GM21529 (cell line): ENCODE results near the gene EFCAB8.
A peak's percentile ranks its signal among the peaks of the same experiment; 100 is the strongest.

Source experiments
- ATAC-seq: cut with Tn5 transposase; IDR thresholded peaks from one replicate; pipeline ENCODE4 v1.9.1; 2021; ENCODE audit not compliant: unreplicated experiment

The EFCAB8 gene, protein sequence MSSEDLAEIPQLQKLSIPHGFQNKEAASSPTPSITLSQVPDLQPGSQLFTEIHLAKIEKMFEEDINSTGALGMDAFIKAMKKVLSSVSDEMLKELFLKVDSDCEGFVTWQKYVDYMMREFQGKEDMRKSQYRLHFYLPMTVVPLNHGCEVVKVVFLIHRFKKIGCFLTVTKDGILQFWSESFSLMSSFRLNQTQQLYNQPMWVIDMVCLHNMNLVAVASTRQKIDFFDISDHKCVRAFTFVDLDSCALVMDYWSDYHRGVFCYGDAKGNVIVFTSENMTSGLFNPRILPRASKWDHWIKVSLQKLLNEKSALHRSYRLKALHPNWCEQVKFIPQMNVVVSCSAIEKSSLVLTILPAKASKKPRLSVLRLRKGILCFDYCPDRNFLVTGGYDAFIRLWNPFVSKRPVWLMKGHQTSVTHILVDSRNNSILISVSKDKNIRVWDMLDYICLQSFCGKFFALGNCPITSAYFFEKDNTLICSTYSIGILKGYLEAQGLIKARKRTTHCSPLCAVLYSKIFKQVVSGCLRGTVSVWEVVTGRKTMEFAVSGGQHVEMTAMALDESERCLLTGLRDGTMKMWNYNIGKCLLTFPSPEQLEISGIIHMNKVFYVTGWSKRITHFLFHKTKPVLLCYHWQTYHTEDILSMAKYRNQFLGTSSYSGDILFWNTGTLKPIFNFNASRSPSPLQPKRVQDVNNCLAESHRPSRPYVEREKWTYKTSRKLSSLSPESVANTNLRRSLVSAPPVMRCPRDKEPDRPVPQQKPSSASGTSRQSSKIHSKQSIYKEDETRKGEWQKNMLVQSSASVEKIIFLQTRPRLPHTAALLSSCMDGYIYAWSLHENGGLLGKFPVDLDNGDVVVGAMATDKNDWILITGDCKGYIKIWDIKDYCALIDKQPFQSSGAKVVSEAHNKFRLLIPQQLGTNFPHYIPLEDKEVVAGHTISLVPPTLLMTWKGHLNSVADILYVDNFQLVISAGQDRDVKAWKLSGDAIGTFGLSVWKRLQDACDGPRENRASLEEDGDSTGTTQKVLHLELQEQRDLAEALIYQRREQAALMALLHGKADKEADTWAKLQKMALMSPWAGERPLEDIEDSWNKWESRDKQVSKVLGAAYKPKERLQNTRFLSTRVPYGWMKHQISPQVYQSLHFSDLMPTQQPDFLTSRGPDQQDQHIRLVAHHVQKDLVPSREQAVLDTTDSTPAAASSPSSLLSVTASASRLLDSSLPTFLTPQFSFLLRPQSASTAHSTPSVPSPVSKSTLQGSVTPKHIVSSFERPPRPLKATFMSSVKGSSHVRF

DNA sequence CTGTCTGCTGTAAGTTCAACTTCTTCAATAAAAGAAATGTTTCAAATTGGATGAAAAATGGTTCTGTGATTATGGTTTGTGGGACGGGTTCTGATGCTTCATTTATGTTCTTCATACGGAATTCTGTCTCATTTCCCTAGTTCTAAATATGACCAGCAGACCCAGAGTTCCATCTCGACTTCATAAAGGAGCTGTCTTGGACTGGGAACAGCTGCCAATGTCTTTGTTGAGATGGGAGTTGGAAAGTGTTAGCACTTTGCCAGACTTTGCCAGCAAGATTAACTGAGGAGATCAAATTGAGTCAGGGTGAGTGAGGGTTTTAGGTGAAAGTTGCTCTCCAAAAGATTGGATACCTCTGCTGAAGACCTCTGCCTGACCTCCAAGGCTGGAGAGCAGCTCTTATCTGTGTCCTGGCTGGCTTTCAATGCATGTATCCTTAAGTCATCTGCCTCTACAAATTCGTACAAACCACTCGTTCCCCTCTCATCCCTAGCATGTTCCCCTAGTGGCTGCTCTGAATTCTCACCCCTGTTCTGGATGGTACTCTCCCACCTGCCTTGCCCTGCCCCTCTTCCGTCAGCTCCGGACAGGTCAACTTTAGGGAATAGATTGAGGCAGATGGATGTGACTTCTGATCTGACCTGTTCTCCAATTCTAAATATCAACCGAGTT lies at the start of gene EFCAB8:
Gene EFCAB8 (plus strand): TSS at position 223 of the 672 bp plus-strand sequence. CDS start 4,870 bp downstream, outside the sequence.
- ATAC-seq, result no peak

DNA sequence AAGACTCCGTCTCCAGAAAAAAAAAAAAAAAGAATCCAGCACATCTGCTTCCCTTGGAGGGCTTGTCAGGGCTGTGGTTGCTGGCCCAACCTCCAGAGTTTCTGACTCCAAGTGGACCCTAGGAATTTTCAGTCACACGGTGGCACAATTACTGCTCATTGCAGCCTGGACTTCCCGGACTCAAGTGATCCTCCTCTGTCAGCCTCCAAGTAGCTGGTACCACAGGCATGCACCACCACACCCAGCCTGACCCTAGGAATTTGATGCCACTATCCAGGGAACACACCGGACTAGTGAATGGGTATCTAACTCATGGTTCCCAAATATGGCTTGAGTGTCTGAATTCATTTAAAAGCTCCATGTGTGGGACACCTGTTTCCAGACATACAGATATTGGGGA lies 48.8 kb upstream of the EFCAB8 start:
- ATAC-seq, result no peak

DNA sequence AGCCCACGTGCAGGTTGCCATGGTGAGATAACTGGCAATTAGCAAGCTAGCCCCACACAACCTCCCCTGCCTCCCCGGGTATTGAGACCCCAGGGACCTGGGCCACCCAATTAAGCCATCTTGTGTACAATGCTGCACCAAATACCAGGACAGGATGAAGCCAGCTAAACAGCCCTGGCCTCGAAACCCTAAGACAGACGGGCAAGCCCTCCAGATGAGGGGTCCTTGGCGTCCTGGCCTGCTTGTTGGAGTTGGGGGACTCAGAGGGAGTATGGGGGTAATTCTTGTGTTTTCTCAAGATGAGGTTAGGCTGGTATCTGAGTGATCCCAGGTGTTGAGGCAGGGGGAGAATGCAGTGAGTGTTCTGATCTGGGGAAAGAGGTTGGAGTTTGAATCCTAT lies 47.8 kb upstream of the EFCAB8 start:
- no peak for ATAC-seq

DNA sequence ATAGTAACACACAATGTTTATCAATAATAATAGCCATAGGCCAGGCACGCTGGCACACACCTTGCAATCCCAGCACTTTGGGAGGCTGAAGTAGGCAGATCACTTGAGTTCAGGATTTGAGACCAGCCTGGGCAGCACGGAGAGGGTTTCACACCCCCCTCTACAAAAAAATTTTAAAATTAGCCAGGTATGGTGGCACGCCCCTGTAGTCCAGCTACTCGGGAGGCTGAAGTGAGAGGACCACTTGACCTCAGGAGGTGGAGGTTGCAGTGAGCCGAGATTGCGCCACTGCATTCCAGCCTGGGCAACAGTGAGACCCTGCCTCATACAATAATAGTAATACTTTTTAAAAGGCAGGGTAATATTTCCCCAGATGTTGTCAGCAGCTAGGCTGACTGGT lies 46.8 kb upstream of the EFCAB8 start:
- no peak for ATAC-seq

DNA sequence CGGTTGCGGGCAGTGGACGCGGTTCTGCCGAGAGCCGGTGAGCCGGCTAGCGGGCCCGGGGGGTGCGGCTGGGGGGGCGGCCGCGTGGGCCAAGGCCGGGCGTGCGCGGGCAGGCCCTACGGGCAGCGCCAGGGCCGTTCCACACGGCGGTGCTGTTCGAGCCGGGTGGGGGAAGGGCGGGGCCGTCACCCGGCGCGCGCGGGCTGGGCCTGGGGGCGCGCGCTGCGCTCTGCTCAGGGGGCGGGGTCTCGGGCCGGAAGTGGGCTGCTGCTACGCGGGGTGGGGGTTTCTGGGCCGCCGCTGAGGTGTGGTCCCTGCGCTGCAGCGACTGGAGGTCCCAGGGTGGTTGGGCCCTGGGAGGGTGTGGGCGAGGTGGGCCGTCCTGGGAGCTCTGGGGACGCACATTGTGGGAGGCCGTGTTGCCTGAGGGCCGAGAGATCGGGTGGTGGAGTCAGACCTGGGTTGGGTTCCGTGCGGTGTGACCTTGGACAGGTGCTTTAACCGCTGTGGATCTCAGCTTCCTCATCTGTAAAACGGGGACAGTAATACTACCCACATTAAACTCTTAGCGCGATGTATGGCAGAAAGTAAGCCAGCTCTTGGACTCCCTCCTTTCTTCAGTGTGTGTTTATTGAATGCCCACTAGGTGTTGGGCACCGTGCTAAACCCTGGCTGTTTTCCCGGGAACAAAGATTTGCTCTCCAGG lies 38.6 kb upstream of the EFCAB8 start:
- peak; percentile 51 for ATAC-seq

DNA sequence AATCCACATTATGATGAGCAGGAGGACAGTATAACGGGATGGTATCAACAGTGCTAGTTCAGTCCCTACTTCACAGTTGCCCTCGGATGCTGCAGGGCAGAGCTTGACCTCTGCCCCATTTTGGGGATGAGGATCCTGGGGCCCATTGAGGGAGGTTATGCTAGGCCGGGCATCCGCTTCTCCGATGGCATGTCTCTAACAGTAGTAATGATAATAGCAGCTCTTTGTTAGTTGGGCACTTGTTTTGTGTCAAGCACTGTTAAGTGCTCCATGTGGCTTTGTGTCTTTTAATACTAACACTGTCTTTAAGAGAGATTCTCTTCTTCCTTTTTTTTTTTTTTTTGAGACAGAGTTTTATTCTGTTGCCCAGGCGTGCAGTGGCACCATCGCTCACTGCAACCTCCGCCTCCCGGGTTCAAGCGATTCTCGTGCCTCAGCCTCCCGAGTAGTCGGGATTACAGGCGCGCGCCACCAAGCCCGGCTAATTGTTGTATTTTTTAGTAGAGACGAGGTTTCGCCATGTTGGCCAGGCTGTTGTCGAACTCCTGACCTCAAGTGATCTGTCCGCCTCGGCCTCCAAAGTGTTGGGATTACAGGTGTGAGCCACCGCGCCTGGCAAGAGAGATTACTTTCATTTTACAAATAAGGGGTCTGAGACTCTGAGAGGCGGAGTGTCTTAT lies 37.9 kb upstream of the EFCAB8 start:
- no peak for ATAC-seq

DNA sequence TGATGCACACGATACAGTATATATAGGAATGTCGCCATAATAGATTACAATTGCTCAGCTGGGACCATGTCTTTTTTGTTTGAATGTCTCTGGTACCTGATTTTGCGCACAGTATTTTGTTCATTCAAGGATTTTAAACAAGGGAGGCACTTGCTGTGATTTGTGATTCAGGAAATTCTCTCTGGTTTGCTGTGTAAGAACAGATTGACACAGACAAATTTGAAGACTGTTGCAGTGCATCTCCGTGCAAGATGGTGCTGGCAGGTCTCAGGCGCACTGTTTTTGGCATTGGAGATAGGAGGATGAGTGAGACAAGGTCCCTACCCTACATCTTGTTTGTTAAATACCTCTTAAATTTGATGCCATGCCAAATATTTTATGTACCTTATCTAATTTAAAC lies 36.5 kb upstream of the EFCAB8 start:
- ATAC-seq, result no peak

DNA sequence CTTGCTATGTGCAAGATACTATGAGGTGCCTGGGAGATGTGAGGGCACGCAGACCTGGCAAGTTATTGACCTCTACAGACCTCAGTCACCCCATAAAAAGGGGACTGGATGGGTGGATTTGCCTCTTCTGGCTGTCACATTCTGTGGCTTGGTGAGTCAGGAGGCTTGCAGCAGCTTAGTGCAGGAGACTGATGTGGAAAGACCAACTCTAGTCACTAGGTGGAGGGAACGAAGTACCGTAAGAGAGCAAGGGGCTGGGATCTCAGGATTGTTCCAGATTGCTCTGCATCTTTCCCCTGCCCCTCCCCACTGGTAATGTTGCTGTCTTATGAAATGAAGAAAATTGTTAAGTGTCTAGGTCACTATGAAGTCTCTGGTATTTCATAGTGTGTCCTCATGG lies 35.6 kb upstream of the EFCAB8 start:
- ATAC-seq, result no peak

DNA sequence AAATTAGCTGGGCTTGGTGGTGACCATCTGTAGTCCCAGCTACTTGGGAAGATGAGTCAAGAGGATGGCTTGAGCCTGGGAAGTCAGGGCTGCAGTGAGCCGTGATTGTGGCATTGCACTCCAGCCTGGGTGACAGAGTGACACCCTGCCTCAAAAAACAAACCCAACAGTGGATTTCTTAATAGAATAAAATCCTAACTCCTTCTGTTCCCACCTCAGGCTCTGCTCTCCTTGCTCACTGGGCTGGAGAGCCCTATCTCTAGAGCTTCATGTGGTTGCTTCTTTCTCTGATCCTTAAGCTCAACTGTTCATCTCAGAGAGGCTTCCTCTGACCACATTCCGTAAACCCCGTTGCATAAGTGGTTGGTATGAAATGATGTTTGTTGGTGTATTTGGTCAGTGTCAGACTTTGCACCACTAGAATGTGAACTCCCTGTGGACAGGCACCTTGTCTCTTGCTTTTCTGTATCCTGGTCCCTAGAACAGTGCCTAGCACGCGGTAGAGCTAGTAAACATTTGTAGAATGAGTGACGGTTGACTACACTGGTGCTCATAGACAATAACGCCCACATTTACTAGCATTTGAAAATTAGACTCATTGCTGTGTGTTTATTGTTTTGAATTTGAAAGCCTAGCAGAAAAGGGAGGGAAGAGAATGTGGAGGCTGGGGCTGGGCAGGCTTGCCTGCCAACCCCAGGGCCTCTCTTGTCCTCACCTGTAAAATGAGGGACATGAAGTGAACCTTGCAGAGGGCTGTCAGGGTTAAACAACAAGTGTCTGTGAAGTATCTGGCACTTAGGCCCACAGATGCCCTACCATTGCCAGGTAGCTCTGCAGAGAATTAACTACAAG lies 34.8 kb upstream of the EFCAB8 start:
- no peak for ATAC-seq

DNA sequence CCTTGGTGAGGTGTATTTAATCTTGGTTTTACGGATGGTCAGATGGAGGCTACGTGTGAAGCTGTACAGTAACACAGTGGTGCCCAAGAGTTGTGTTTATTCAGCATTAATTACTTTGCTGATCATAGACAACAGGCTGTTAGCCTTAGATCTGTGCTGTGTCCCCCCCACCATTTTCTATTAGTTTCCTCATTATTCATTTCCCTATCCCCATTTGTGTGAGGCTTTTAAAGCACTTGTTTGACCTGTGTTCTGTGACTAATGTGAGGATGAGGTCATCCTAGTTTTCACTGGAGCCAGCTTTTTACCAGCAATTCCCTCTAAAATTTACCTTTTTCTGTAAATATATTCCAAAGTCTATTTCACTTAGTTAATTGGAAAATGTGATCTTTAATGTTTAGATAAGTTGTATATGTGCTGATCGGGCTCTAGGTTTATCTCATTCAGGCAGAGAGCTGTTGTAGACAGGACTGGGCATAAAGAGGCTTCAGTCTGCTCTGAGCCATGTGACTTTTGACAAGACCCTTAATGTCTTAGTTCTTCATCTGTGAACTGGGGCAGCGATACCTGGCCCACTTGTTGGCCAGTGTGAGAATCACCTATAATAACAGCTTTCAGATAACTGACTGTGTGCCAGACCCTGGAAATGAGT lies 30.6 kb upstream of the EFCAB8 start:
- no peak for ATAC-seq

DNA sequence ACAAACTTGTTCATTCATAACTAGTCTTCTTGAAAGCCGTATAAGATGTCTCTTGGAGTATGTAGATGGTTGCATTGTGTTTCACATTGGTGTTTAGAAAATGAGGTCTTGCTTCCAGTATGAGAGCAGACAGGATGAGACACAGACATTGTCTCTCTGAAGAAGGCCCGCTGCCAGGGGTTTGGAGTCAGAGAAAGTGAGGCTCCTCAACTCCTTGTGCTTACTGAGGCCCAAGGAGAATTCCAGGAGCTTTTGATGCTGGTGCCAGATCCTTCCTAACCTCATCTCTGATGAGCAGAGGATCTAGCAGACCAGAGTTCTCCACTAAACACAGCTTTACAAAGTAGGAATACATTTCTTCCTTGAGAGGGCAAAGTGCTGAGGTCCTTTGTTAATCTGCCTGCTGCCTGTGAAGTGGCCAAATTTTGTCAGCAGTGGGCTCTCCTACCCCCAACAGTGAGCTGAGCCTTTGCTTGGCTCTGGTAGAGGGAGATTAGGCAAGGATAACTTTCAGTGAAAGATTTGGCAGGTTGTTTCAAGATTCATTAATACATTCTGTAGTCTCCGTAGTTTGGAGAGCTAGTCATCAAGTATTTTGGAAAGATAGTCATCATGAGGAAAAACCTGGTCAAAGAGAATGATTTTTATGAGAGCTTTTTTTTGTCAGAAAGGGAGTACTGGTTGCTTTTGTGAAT lies 29.3 kb upstream of the EFCAB8 start:
- no peak for ATAC-seq

DNA sequence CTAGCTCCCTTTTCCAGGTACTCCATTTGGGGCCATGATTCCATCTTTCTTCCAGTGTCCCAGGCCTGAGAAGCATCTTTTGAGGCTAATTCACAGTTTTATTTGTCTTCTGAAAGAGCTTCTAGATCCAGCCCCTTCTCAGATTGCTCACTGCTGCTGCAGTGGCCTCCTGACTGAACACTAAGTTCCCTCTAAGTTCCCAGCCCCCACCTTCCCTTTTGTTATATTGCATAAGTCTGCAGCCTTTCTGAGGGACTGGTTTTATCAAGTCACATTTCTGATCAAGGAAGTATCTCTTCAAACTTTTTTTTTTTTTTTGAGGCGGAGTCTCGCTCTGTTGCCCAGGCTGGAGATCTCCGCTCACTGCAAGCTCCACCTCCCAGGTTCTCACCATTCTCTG lies 28.3 kb upstream of the EFCAB8 start:
- no peak for ATAC-seq

DNA sequence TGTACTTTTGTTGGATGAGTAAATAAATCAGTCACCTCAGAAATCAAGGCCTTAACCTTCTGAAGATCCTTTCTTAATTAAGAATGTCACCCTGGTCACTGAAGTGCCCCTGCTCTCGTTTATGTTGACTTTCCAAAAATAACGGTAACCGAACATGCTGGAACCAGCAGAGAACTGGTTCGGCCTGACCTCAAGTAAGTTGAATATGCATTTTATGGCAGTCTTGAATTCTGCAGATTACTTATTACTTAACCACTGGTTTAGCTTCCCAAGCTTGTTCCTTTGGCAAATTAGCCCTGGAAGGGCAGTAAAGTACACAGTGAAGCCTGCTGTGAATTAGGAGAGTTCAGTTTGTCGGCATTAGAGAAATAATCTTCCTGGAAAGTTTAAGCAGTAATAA lies 26.7 kb upstream of the EFCAB8 start:
- no peak for ATAC-seq

DNA sequence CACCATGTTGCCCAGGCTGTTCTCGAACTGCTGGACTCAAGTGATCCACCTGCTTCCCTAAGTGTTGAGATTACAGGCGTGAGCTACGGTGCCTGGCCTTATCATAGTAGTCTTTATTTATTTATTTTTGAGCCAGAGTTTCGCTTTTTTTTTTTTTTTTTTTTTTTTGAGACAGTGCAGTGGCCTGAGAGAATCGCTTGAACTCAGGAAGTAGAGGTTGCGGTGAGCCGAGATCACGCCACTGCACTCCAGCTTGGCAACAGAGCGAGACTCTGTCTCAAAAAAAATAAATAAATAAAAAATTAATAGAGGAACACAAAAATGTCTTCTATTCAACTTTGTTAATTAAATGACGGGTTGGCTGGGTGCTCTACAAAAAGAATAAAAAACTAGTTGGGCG lies 26.1 kb upstream of the EFCAB8 start:
- no peak for ATAC-seq

DNA sequence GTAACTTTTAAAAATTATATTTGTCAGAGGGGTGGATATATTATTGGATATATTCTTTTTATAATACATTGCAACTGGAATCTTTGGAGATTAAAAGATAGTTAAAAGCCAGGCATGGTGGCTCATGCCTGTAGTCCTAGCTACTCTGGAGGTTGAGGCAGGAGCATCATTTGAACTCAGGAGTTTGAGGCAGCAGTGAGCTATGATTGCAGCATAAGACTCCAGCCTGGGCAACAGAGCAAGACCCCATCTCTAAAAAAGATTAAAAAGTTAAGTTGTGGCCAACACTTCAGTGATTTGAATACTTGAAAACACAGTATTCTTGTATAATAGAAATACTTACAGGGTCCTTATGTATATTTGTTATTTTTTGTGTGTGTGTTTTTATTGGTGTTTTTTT lies 23.8 kb upstream of the EFCAB8 start:
- no peak for ATAC-seq

DNA sequence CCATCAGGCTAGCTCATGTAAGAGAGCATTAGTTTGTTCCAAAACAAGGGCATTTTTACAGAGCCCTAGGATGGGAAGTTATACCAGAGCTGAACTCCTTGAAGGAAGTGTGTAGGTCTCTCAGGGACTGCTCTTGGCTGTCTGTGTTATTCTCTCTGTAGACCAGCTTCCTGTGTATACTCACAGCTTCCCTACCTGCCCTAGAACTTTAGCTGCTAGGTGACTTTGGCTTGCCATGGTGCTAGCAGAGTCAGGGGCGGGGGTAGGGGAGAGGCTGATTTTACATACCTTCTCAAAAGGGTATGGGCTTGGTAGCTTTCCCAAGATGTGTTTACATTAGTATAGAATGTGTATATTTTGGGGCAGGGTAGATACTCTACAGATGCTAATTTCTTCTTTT lies 21.6 kb upstream of the EFCAB8 start:
- no peak for ATAC-seq

DNA sequence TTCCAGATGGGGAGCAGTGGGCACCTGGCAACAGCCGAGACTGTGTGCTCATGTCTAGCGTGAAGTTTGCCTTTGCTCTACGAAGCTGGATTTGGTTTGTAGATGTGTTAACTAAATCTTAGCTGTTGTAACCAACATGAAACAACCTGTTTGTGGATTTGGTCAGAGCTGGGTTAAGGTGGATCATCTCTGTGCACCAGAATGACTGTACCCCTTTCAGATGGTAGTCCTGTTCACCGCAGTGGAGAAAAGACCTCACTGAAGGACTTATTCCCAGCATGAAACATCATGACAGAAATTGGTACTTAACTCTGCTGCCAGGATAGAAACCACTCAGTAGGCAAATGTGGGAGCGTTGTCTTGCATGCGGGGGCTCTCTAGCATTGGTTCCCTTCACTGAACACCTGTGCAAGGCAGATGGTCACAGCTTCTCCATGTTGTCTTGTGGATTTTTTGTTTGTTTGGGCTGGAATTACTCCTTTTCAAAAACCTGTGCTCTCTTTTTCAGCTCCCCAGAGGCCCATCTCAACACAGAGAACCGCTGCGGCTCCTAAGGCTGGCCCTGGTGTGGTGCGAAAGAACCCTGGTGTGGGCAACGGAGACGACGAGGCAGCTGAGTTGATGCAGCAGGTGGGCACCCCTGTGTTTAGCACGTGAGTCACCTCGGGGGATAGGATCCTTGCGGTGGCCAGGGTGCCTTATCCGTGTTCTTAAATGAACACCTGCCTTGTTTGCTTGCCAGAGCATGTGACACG lies 19.3 kb upstream of the EFCAB8 start:
- ATAC-seq, result no peak
